HG03064 (cell line): Measurements from ENCODE around the gene OR9A4.

Source experiments
- ATAC-seq: cut with Tn5 transposase; IDR thresholded peaks from one replicate; pipeline ENCODE4 v1.9.1; 2021; ENCODE audit warnings: low read depth; ENCODE audit not compliant: unreplicated experiment

Gene OR9A4

GRCh38 chr7:141945356-141945755, 29.2 kb downstream of the OR9A4 start:
- no peak for ATAC-seq

- ATAC-seq: no peak
These were observed 30.6 kb downstream of the OR9A4 start, which contains the start of gene CLEC5A for GRCh38 chr7:141946796-141947195. CLEC5A (minus strand) TSS chr7:141946974; CDS start chr7:141946292, 682 bp downstream.

- ATAC-seq: no peak
These were observed 32.8 kb downstream of the OR9A4 start for GRCh38 chr7:141949021-141949420.

DNA sequence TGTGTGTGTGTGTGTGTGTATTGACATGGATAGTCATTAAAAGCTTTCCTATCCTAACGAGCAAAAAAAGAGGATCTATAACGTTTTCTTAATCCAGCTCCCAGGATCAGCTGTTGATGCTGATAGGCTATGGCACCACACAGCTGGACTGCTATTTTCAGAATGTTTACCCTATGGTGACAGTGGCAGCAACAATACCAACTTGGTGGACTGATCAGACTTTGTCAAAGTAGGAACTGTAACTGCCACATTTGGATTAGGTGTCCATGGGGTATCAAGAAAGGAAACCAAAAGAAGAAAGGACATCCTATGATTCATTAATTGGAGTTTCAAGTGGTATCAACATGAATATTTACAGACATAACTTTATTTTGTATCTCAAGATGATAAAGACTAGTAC, 33.3 kb downstream of the OR9A4 start:
- ATAC-seq: no peak

- no peak for ATAC-seq
These were observed 33.7 kb downstream of the OR9A4 start for GRCh38 chr7:141949911-141950310.

DNA sequence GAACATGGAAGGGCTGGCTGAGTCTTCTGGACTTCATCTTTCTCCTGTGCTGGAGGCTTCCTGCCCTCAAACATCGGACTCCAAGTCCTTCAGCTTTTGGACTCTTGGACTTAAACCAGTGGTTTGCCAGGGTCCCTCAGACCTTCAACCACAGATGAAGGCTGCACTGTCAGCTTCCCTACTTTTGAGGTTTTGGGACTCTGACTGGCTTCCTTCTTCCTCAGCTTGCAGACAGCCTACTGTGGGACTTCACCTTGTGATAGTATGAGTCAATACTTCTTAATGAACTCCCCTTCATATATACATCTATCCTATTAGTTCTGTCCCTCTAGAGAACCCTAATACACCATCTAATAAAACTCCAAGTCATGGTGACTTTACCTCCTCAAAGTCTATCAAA, 34.6 kb downstream of the OR9A4 start:
- no peak for ATAC-seq

DNA sequence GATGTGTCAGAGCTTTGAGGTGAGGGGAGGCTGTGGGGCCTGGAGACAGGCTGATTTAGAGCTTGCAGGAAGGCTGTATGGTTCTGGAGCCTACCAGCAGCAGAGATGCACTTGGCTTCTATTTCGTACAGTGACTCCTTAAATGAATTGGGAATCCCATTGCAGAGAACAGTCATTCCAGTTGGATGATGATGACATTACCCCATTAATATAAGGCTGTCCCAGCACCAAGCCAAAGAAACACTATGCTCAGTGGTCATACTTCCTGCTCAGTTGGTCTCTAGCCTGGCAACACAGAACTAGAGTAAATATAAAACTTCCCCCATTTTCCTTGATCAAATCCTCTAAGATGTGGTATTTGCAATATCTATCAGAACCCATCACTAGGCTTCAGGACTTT, 36.3 kb downstream of the OR9A4 start:
- ATAC-seq: no peak

DNA sequence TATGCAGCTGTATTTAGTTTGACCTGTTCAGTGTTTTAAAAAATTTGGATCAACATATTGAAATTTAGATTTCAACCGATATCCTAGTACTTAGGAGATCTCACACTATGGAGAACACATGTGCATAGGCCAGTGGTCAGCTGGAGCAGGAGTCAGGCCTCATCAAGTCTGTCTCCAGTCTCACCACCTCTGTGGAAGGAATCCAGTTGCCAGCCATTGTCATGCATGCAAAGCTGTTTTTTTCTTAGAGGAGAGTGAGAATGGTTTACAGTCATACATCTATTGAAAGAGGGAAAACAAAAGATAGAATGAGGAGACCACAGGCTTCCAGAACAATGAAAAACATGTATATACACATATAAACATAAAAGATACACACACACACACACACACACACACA, 38.1 kb downstream of the OR9A4 start:
- no peak for ATAC-seq

- ATAC-seq: no peak
These were observed 39.9 kb downstream of the OR9A4 start for GRCh38 chr7:141956084-141956483.

- no peak for ATAC-seq
These were observed 44.7 kb downstream of the OR9A4 start for GRCh38 chr7:141960687-141961422.
